AG09319 (cell line): Measurements from ENCODE around the gene ANKRD11.

Experiments
- DNase-seq: peaks from one replicate; pipeline ENCODE4 v3.0.0-alpha.2; 2010; ENCODE audit warnings: low read depth; ENCODE audit errors: extremely low read depth
- CTCF ChIP-seq: IDR thresholded peaks from 2 replicates; pipeline ENCODE4 v1.5.1; 2011; ENCODE audit warnings: low read depth, mild to moderate bottlenecking, inconsistent platforms, low read length, moderate library complexity

The ANKRD11 gene

GRCh38 chr16:89413811-89414585, 76.4 kb downstream of the ANKRD11 start:
- DNase-seq = no peak
- TF ChIP-seq CTCF = no peak

- DNase-seq = no peak
- TF ChIP-seq CTCF = no peak
Measured at GRCh38 chr16:89412811-89413210, 77.5 kb downstream of the ANKRD11 start.

- DNase-seq = no peak
- no peak for TF ChIP-seq CTCF
Measured at GRCh38 chr16:89411335-89411850, 79.0 kb downstream of the ANKRD11 start.

GRCh38 chr16:89410794-89411309, 79.5 kb downstream of the ANKRD11 start:
- peak; percentile 17 for TF ChIP-seq CTCF
- DNase-seq = peak; percentile 77

DNA sequence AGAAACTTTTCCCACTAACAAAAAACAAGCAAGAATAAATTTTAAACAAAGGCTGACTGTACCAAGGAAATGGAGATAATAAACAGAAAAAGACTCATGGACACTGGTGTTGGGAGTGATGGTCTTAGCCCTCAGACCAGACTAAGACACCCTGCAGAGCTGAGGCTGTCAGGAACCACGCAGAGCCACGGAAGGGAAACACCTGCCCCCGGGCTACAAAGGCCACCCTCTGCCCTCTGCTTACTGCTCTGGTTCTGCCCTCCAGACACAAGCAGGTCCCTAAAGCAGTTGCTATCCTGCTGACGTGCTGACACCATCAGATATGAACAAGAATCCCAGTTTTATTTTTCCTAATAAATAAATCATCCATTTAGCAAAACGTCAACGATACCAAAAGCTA, 80.0 kb downstream of the ANKRD11 start:
- no peak for DNase-seq
- TF ChIP-seq CTCF = no peak

GRCh38 chr16:89409161-89409711, 81.1 kb downstream of the ANKRD11 start:
- no peak for TF ChIP-seq CTCF
- no peak for DNase-seq

DNA sequence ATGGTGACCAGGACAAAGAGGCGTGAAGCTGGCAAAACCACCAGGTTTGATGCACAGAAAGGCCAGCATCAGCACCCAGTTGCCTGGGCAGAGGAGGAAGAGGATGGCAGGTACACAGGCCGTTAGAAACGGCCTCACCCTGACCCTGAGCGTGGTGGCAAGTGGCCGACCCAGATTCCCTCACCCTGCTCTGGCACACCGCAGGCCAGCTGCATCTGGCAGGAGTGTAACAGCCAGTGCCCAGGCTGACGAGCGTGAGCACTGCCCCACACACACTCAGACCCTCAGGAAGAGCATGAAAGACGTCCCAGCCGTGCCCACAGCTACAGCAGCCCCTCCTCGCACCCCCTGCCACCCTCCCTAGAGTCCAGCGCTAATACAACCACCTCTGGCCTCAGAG, 82.0 kb downstream of the ANKRD11 start:
- no peak for DNase-seq
- no peak for TF ChIP-seq CTCF
